Mesenchymal stem cell (in vitro differentiated cells and primary cell): Measurements from ENCODE around the gene UNC13C.

ENCODE experiments used
- DNase-seq: peaks from one replicate; pipeline ENCODE4 v3.0.0-alpha.2; 2013
- H2AFZ ChIP-seq: one replicate; pipeline ENCODE4 v1.6.1; 2013; ENCODE audit warnings: low read depth, mild to moderate bottlenecking, control low read depth, inconsistent platforms, low read length, moderate library complexity
- H2AK5ac ChIP-seq: 2 replicates; pipeline ENCODE4 v1.6.1; 2013; ENCODE audit warnings: low read length, moderate library complexity, mild to moderate bottlenecking, inconsistent platforms; ENCODE audit not compliant: severe bottlenecking
- H2BK120ac ChIP-seq: one replicate; pipeline ENCODE4 v1.6.1; 2013; ENCODE audit warnings: low read depth, mild to moderate bottlenecking, inconsistent platforms, low read length, moderate library complexity
- H2BK12ac ChIP-seq, 2 experiments: one replicate each; pipeline ENCODE4 v1.6.1; 2013; ENCODE audit warnings: inconsistent platforms in 2 of 2, low read length in 2 of 2, mild to moderate bottlenecking in 2 of 2, moderate library complexity in 2 of 2, control low read depth in 1 of 2
- H2BK15ac ChIP-seq: one replicate; pipeline ENCODE4 v1.6.1; 2013; ENCODE audit warnings: mild to moderate bottlenecking, low read depth, inconsistent platforms; ENCODE audit not compliant: poor library complexity, severe bottlenecking
- H2BK5ac ChIP-seq: 2 replicates; pipeline ENCODE4 v1.6.1; 2013; ENCODE audit warnings: low read depth, mild to moderate bottlenecking, low read length, control low read depth, inconsistent platforms; ENCODE audit not compliant: poor library complexity, severe bottlenecking
- H3K14ac ChIP-seq, 2 experiments: one replicate each; pipeline ENCODE4 v1.6.1; 2013; ENCODE audit warnings: inconsistent platforms in 2 of 2, low read length in 2 of 2, control low read depth in 1 of 2, mild to moderate bottlenecking in 1 of 2, moderate library complexity in 1 of 2
- H3K18ac ChIP-seq, 2 experiments: one replicate each; pipeline ENCODE4 v1.6.1; 2013; ENCODE audit warnings: inconsistent platforms in 2 of 2, low read length in 2 of 2, control low read depth in 1 of 2, low read depth in 1 of 2, mild to moderate bottlenecking in 1 of 2
- H3K23ac ChIP-seq, 2 experiments: one replicate each; pipeline ENCODE4 v1.6.1; 2013; ENCODE audit warnings: inconsistent platforms in 2 of 2, low read length in 2 of 2, mild to moderate bottlenecking in 2 of 2, moderate library complexity in 2 of 2, control low read depth in 1 of 2
- H3K27ac ChIP-seq: 2 replicates; pipeline ENCODE4 v1.5.1; 2013; ENCODE audit warnings: mild to moderate bottlenecking, moderate library complexity, low read length, control low read depth, inconsistent platforms; ENCODE audit not compliant: poor library complexity, severe bottlenecking
- H3K27me3 ChIP-seq, 2 experiments: 2 replicates each; pipeline versions ENCODE4 v1.6.1 to v1.7.0; 2013; ENCODE audit warnings: low read length in 2 of 2, mild to moderate bottlenecking in 2 of 2, moderate library complexity in 2 of 2, control low read depth in 1 of 2, inconsistent platforms in 1 of 2; ENCODE audit not compliant: control insufficient read depth in 1 of 2, insufficient read depth in 1 of 2
- H3K36me3 ChIP-seq, 2 experiments: 2 replicates each; pipeline versions ENCODE4 v1.6.1 to v1.7.0; 2013; ENCODE audit warnings: low read length in 2 of 2, control low read depth in 1 of 2, inconsistent platforms in 1 of 2, low read depth in 1 of 2, mild to moderate bottlenecking in 1 of 2; ENCODE audit not compliant: insufficient read depth in 2 of 2, control insufficient read depth in 1 of 2
- H3K4ac ChIP-seq, 2 experiments: one replicate each; pipeline ENCODE4 v1.6.1; 2013; ENCODE audit warnings: inconsistent platforms in 2 of 2, low read length in 2 of 2, mild to moderate bottlenecking in 2 of 2, moderate library complexity in 2 of 2, control low read depth in 1 of 2, low read depth in 1 of 2
- H3K4me1 ChIP-seq: 2 replicates; pipeline ENCODE4 v1.6.1; 2013; ENCODE audit warnings: low read depth, low read length, control low read depth; ENCODE audit not compliant: control insufficient read depth, insufficient read depth
- H3K4me2 ChIP-seq: 2 replicates; pipeline ENCODE4 v1.6.1; 2013; ENCODE audit warnings: low read length, mild to moderate bottlenecking, inconsistent platforms; ENCODE audit not compliant: poor library complexity, severe bottlenecking
- H3K4me3 ChIP-seq, 2 experiments: 2 replicates each; pipeline versions ENCODE4 v1.5.1 to v1.7.0; 2013; ENCODE audit warnings: low read length in 2 of 2, mild to moderate bottlenecking in 2 of 2, control low read depth in 1 of 2, low read depth in 1 of 2; ENCODE audit not compliant: insufficient read depth in 1 of 2
- H3K79me1 ChIP-seq: replicated peaks from 2 replicates; pipeline ENCODE4 v1.6.1; 2013; ENCODE audit warnings: mild to moderate bottlenecking, control low read depth, low read length, inconsistent platforms; ENCODE audit not compliant: poor library complexity, severe bottlenecking
- H3K9ac ChIP-seq: 2 replicates; pipeline ENCODE4 v1.7.0; 2013; ENCODE audit warnings: mild to moderate bottlenecking, low read length, moderate library complexity
- H3K9me3 ChIP-seq: 2 replicates; pipeline ENCODE4 v1.7.0; 2013; ENCODE audit warnings: mild to moderate bottlenecking, low read length; ENCODE audit not compliant: control insufficient read depth
- H4K8ac ChIP-seq: one replicate; pipeline ENCODE4 v1.6.1; 2013; ENCODE audit warnings: inconsistent platforms, mild to moderate bottlenecking, low read length, moderate library complexity
- H4K91ac ChIP-seq: one replicate; pipeline ENCODE4 v1.6.1; 2013; ENCODE audit warnings: mild to moderate bottlenecking, low read length, inconsistent platforms
- WGBS: methylation state at CpG from one replicate; pipeline ENCODE4 v1.1.7; 2013; ENCODE audit warnings: mixed read lengths; 5-methylcytosine and 5-hydroxymethylcytosine counted together

The UNC13C gene

GRCh38 chr15:53987480-53987879, 9.2 kb downstream of the UNC13C start:
- no peaks in the 10 kb centered on the region for H3K36me3 ChIP-seq
- WGBS = 26% methylated on average over 1 of the region's 2 CpGs
- no peak overlapping the region for H3K9ac ChIP-seq
- H3K4me1 ChIP-seq = no peaks in the 10 kb centered on the region
- H4K8ac ChIP-seq = no peak overlapping the region
- no peak for DNase-seq
- H2BK120ac ChIP-seq = no peak overlapping the region
- H2BK5ac ChIP-seq = no peak overlapping the region
- H2BK12ac ChIP-seq = no peak overlapping the region
- no peak overlapping the region for H3K23ac ChIP-seq
- no peak overlapping the region for H2AK5ac ChIP-seq
- H3K27me3 ChIP-seq = no peaks in the 10 kb centered on the region
- H3K4me2 ChIP-seq = no peak overlapping the region
- H3K4me3 ChIP-seq = no peak overlapping the region
- no peak overlapping the region for H3K4ac ChIP-seq
- H3K9me3 ChIP-seq = peaks cover 12% of the 10 kb centered on the region
- H3K18ac ChIP-seq = no peak overlapping the region
- no peak overlapping the region for H3K27ac ChIP-seq
- H2BK15ac ChIP-seq = no peak overlapping the region
- no peaks in the 10 kb centered on the region for H3K79me1 ChIP-seq
- no peak overlapping the region for H3K14ac ChIP-seq
- no peak overlapping the region for H2AFZ ChIP-seq
- H4K91ac ChIP-seq = no peak overlapping the region

- H4K8ac ChIP-seq = no peak overlapping the region
- H3K27ac ChIP-seq = no peak overlapping the region
- no peak overlapping the region for H3K4me2 ChIP-seq
- H3K27me3 ChIP-seq = no peaks in the 10 kb centered on the region
- H2BK12ac ChIP-seq = no peak overlapping the region
- no peaks in the 10 kb centered on the region for H3K4me1 ChIP-seq
- no peak overlapping the region for H3K9ac ChIP-seq
- no peak overlapping the region for H3K18ac ChIP-seq
- H3K36me3 ChIP-seq = no peaks in the 10 kb centered on the region
- H3K14ac ChIP-seq = no peak overlapping the region
- H2AFZ ChIP-seq = no peak overlapping the region
- no peak overlapping the region for H2AK5ac ChIP-seq
- no CpG with 5 or more reads among the region's 2 CpGs for WGBS
- no peak overlapping the region for H4K91ac ChIP-seq
- no peak overlapping the region for H3K23ac ChIP-seq
- no peak overlapping the region for H2BK5ac ChIP-seq
- H3K79me1 ChIP-seq = no peaks in the 10 kb centered on the region
- no peak overlapping the region for H2BK120ac ChIP-seq
- H3K9me3 ChIP-seq = no peaks in the 10 kb centered on the region
- no peak overlapping the region for H3K4ac ChIP-seq
- H2BK15ac ChIP-seq = no peak overlapping the region
- DNase-seq = no peak
- H3K4me3 ChIP-seq = no peak overlapping the region
Measured at GRCh38 chr15:54007256-54007655, 29.0 kb downstream of the UNC13C start.

- 82% methylated on average over 1 of the region's 1 CpG for WGBS
- Histone ChIP-seq H4K8ac (no peak overlapping the region), H3K4me1 (no peaks in the 10 kb centered on the region), H3K27me3 (no peaks in the 10 kb centered on the region), H2AK5ac (no peak overlapping the region), H3K23ac (no peak overlapping the region), H2BK15ac (no peak overlapping the region), H3K27ac (no peak overlapping the region), H3K79me1 (no peaks in the 10 kb centered on the region), H3K4me2 (no peak overlapping the region), H2AFZ (no peak overlapping the region), H3K9ac (no peak overlapping the region), H3K36me3 (no peaks in the 10 kb centered on the region), H3K4me3 (no peak overlapping the region), H2BK12ac (no peak overlapping the region), H3K4ac (no peak overlapping the region), H4K91ac (no peak overlapping the region), H3K18ac (no peak overlapping the region), H3K14ac (no peak overlapping the region), H2BK5ac (no peak overlapping the region), H2BK120ac (no peak overlapping the region), H3K9me3 (no peaks in the 10 kb centered on the region)
- no peak for DNase-seq
Measured at GRCh38 chr15:54011656-54012055, 33.4 kb downstream of the UNC13C start.

GRCh38 chr15:54014067-54014655, 35.9 kb downstream of the UNC13C start:
- H3K23ac ChIP-seq = no peak overlapping the region
- H3K14ac ChIP-seq = no peak overlapping the region
- H3K9me3 ChIP-seq = no peaks in the 10 kb centered on the region
- H3K4ac ChIP-seq = no peak overlapping the region
- DNase-seq = no peak
- no peak overlapping the region for H2AK5ac ChIP-seq
- no peak overlapping the region for H4K91ac ChIP-seq
- no peaks in the 10 kb centered on the region for H3K27me3 ChIP-seq
- H3K9ac ChIP-seq = no peak overlapping the region
- 75% methylated on average over 4 of the region's 4 CpGs for WGBS
- H3K4me2 ChIP-seq = no peak overlapping the region
- no peak overlapping the region for H4K8ac ChIP-seq
- H2BK15ac ChIP-seq = no peak overlapping the region
- H3K79me1 ChIP-seq = no peaks in the 10 kb centered on the region
- H3K4me3 ChIP-seq = no peak overlapping the region
- no peak overlapping the region for H3K18ac ChIP-seq
- H3K4me1 ChIP-seq = no peaks in the 10 kb centered on the region
- H2AFZ ChIP-seq = no peak overlapping the region
- H3K27ac ChIP-seq = no peak overlapping the region
- H2BK12ac ChIP-seq = no peak overlapping the region
- no peak overlapping the region for H2BK120ac ChIP-seq
- H2BK5ac ChIP-seq = no peak overlapping the region
- H3K36me3 ChIP-seq = no peaks in the 10 kb centered on the region
